Stimulated activated naive B cell treated with anti-CD40 and anti-IgM and Interleukin-4, amounts not matched to agents 10 μg/mL and 1 μg/mL and 100 μg/mL, for 72 hours (primary cell): ENCODE results near the gene SND1.
"Not testable (repeated sequence)": the region's sequence is repeated elsewhere in the genome, so short reads cannot be mapped to it uniquely, and the experiment has no call there.

Experiments
- ATAC-seq, 2 donors: fragments of 150-1000 bp; cut with Tn5 transposase; replicated peaks; 2 replicates each; pipeline ENCODE4 v1.10.0; 2021; ENCODE audit warnings: moderate library complexity in 1 of 2
- DNase-seq: peaks from one replicate; pipeline ENCODE4 v3.0.0; 2021
- H3K27ac Mint-ChIP-seq: one replicate; pipeline ENCODE4 v1.8.0; 2022; ENCODE audit warnings: mild to moderate bottlenecking, mixed read lengths
- H3K27me3 Mint-ChIP-seq, 2 donors: one replicate each; pipeline ENCODE4 v1.8.0; 2022; ENCODE audit warnings: mixed read lengths in 2 of 2
- H3K36me3 Mint-ChIP-seq, 2 donors: one replicate each; pipeline ENCODE4 v1.8.0; 2022; ENCODE audit warnings: mixed read lengths in 2 of 2, mild to moderate bottlenecking in 1 of 2
- H3K4me1 Mint-ChIP-seq, 2 donors: one replicate each; pipeline ENCODE4 v1.8.0; 2022; ENCODE audit warnings: mixed read lengths in 2 of 2, mild to moderate bottlenecking in 1 of 2
- H3K4me3 Mint-ChIP-seq, 2 donors: one replicate each; pipeline ENCODE4 v1.8.0; 2022; ENCODE audit warnings: mild to moderate bottlenecking in 2 of 2, mixed read lengths in 2 of 2, moderate library complexity in 1 of 2
- H3K9me3 Mint-ChIP-seq, 2 donors: one replicate each; pipeline ENCODE4 v1.8.0; 2022; ENCODE audit warnings: mixed read lengths in 2 of 2, mild to moderate bottlenecking in 1 of 2

SND1 gene

DNA sequence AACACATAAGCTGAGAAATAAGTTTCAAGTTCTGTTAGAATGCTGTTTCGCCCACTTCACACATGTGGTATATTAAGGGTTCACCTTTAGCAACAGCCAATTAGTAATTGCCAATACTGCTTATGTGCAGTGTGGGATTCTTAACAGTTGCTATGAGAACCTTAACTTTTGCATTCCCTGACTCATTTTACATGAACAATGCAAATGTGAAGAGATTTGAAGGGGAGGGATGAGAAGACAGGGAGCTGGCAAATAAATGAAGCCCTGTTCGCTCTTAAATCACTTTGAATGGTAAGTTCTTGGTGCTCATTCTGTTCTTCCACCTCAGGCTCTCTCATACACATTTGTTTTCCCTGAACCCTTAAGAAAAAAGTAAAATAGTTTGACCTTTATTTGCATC lies 296.9 kb downstream of the SND1 start:
- Mint-ChIP-seq H3K9me3 (no peaks in the 10 kb centered on the region), H3K36me3 (peaks cover 34 to 67% of the 10 kb centered on the region in 2 donors), H3K27me3 (no peaks in the 10 kb centered on the region), H3K4me1 (peaks cover 5 to 6% of the 10 kb centered on the region in 2 donors), H3K27ac (no peak overlapping the region), H3K4me3 (no peak overlapping the region)
- no peak for DNase-seq
- no peak for ATAC-seq

GRCh38 chr7:127949769-127950222 lies 297.8 kb downstream of the SND1 start:
- Mint-ChIP-seq H3K36me3 (peaks cover 33 to 60% of the 10 kb centered on the region in 2 donors), H3K4me3 (no peak overlapping the region)

DNA sequence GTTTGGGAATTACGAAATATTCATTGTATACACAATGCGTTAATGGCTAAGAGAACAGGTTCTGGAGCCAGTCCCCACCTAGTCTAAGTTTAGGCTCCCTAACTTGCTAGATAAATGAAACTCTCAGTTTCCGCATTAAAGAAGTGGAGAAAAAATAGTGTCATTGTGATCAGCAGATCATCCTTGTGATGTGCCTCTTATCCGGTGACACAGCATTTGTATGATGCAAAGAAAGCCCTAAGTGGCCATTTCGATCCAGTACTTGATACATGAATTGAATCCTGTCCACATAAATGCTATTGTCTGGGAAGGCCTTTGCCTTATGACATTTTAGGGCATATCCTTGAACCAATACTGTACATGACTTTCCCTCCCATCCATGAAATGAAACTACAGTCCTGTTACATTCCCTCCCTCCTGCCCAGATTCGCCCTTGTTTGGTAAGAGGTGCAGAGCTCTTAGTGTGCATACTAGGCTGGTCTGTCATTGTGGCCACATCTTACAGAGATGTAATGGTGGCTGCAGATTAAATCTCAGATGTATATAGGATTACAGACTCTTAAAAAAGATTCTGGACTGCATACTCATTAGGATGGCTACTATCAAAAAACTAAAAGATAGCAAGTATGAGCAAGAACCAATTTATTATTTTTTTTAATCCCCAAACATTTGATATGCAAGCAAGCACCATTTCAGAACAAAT lies 298.4 kb downstream of the SND1 start:
- ATAC-seq = no peak
- H3K36me3 Mint-ChIP-seq = peaks cover 29 to 57% of the 10 kb centered on the region in 2 donors
- no peak for DNase-seq
- H3K4me1 Mint-ChIP-seq = peaks cover 5 to 6% of the 10 kb centered on the region in 2 donors
- H3K9me3 Mint-ChIP-seq = no peaks in the 10 kb centered on the region
- no peak overlapping the region for H3K27ac Mint-ChIP-seq
- no peak overlapping the region for H3K4me3 Mint-ChIP-seq
- H3K27me3 Mint-ChIP-seq = no peaks in the 10 kb centered on the region

More at GRCh38 chr7:127949769-127950222, 297.8 kb downstream of the SND1 start:
- Mint-ChIP-seq H3K9me3 (no peaks in the 10 kb centered on the region), H3K27me3 (no peaks in the 10 kb centered on the region), H3K27ac (no peak overlapping the region), H3K4me1 (peaks cover 5 to 6% of the 10 kb centered on the region in 2 donors)
- ATAC-seq = no peak
- no peak for DNase-seq

GRCh38 chr7:127953423-127954356 lies 301.7 kb downstream of the SND1 start:
- Mint-ChIP-seq H3K36me3 (peaks cover 19 to 50% of the 10 kb centered on the region in 2 donors), H3K4me3 (no peak overlapping the region), H3K9me3 (no peaks in the 10 kb centered on the region), H3K27ac (no peak overlapping the region), H3K4me1 (peaks cover 4 to 11% of the 10 kb centered on the region in 2 donors), H3K27me3 (no peaks in the 10 kb centered on the region)
- DNase-seq (no peak), ATAC-seq (no peak)

DNA sequence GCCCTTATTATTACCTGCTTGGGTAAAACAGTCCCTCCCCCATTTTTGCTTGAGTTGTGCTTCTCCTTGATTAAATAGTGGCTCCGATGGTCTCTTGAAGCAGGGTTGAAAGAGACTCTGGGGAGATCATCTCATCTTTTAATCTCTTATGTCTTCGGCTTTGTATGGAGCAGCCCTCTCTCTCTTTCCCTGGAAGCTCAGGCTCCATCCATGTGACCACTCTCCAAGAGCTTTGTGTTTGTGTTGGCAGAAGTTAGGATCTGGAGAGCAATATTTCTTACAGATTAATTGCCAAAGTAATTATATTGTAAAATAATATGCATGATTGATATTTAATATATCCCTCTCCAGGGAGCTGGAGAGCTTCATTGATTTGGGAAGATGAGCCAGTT lies 302.4 kb downstream of the SND1 start:
- Mint-ChIP-seq H3K4me3 (no peak overlapping the region), H3K9me3 (peaks cover 0 to under 1% of the 10 kb centered on the region in 2 donors), H3K36me3 (peaks cover 15 to 47% of the 10 kb centered on the region in 2 donors), H3K27me3 (no peaks in the 10 kb centered on the region), H3K27ac (no peak overlapping the region), H3K4me1 (peaks cover 7 to 17% of the 10 kb centered on the region in 2 donors)
- ATAC-seq (no peak), DNase-seq (no peak)

- Mint-ChIP-seq H3K4me1 (peaks cover 14 to 25% of the 10 kb centered on the region in 2 donors), H3K4me3 (no peak overlapping the region), H3K9me3 (peaks cover 0 to 2% of the 10 kb centered on the region in 2 donors), H3K27ac (no peak overlapping the region), H3K36me3 (peaks cover 16 to 48% of the 10 kb centered on the region in 2 donors), H3K27me3 (no peaks in the 10 kb centered on the region)
- no peak for DNase-seq
- no peak for ATAC-seq
Observed at GRCh38 chr7:127955051-127955531, 303.1 kb downstream of the SND1 start.

- Mint-ChIP-seq H3K27ac (no peak overlapping the region), H3K4me1 (peaks cover 18 to 30% of the 10 kb centered on the region in 2 donors), H3K4me3 (no peak overlapping the region), H3K9me3 (peaks cover 0 to 2% of the 10 kb centered on the region in 2 donors), H3K27me3 (no peaks in the 10 kb centered on the region), H3K36me3 (peaks cover 35 to 56% of the 10 kb centered on the region in 2 donors)
- no peak for ATAC-seq
- DNase-seq = no peak
Observed at GRCh38 chr7:127957886-127958285, 305.9 kb downstream of the SND1 start.

- Mint-ChIP-seq H3K27me3 (no peaks in the 10 kb centered on the region), H3K4me1 (peaks cover 14 to 26% of the 10 kb centered on the region in 2 donors), H3K9me3 (peaks cover 0 to 2% of the 10 kb centered on the region in 2 donors), H3K27ac (peak overlapping the region; percentile 56), H3K4me3 (no peak overlapping the region), H3K36me3 (peaks cover 33 to 48% of the 10 kb centered on the region in 2 donors)
- peak; percentile 87 to 95 for ATAC-seq
- DNase-seq = no peak
Observed at GRCh38 chr7:127959770-127960169, 307.8 kb downstream of the SND1 start.

- peaks cover 0 to 2% of the 10 kb centered on the region in 2 donors for H3K9me3 Mint-ChIP-seq
- H3K27ac Mint-ChIP-seq = no peak overlapping the region
- H3K4me1 Mint-ChIP-seq = peaks cover 14 to 26% of the 10 kb centered on the region in 2 donors
- H3K4me3 Mint-ChIP-seq = no peak overlapping the region
- DNase-seq (no peak), ATAC-seq (no peak)
- no peaks in the 10 kb centered on the region for H3K27me3 Mint-ChIP-seq
- peaks cover 34 to 45% of the 10 kb centered on the region in 2 donors for H3K36me3 Mint-ChIP-seq
Observed at GRCh38 chr7:127961786-127962453, 309.9 kb downstream of the SND1 start.

- H3K4me3 Mint-ChIP-seq = no peak overlapping the region
- ATAC-seq (no peak), DNase-seq (no peak)
- H3K36me3 Mint-ChIP-seq = peaks cover 35 to 51% of the 10 kb centered on the region in 2 donors
- H3K27me3 Mint-ChIP-seq = no peaks in the 10 kb centered on the region
- peaks cover 14 to 26% of the 10 kb centered on the region in 2 donors for H3K4me1 Mint-ChIP-seq
- H3K9me3 Mint-ChIP-seq = peaks cover 0 to 2% of the 10 kb centered on the region in 2 donors
- H3K27ac Mint-ChIP-seq = peak overlapping the region; percentile 9
Observed at GRCh38 chr7:127962589-127963361, 310.8 kb downstream of the SND1 start.

DNA sequence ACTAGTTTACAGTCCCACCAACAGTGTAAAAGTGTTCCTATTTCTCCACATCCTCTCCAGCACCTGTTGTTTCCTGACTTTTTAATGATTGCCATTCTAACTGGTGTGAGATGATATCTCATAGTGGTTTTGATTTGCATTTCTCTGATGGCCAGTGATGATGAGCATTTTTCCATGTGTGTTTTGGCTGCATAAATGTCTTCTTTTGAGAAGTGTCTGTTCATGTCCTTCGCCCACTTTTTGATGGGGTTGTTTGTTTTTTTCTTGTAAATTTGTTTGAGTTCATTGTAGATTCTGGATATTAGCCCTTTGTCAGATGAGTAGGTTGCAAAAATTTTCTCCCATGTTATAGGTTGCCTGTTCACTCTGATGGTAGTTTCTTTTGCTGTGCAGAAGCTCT lies 311.9 kb downstream of the SND1 start:
- DNase-seq, ATAC-seq, H3K9me3 Mint-ChIP-seq, H3K27ac Mint-ChIP-seq, H3K4me3 Mint-ChIP-seq, H3K27me3 Mint-ChIP-seq: not testable (repeated sequence)
- peaks cover 35 to 49% of the 10 kb centered on the region in 2 donors for H3K36me3 Mint-ChIP-seq
- H3K4me1 Mint-ChIP-seq = peaks cover 16 to 18% of the 10 kb centered on the region in 2 donors

- H3K27me3 Mint-ChIP-seq = no peaks in the 10 kb centered on the region
- H3K4me3 Mint-ChIP-seq = no peak overlapping the region
- DNase-seq = no peak
- H3K36me3 Mint-ChIP-seq = peaks cover 11 to 38% of the 10 kb centered on the region in 2 donors
- no peak for ATAC-seq
- H3K4me1 Mint-ChIP-seq = peaks cover 0 to 2% of the 10 kb centered on the region in 2 donors
- H3K27ac Mint-ChIP-seq = no peak overlapping the region
- H3K9me3 Mint-ChIP-seq = no peaks in the 10 kb centered on the region
Observed at GRCh38 chr7:127967281-127967680, 315.3 kb downstream of the SND1 start.

GRCh38 chr7:127968547-127968946 lies 316.6 kb downstream of the SND1 start:
- Mint-ChIP-seq H3K4me1 (peaks cover 0 to 4% of the 10 kb centered on the region in 2 donors), H3K36me3 (peaks cover 8 to 39% of the 10 kb centered on the region in 2 donors), H3K27me3 (no peaks in the 10 kb centered on the region), H3K27ac (no peak overlapping the region), H3K4me3 (no peak overlapping the region), H3K9me3 (no peaks in the 10 kb centered on the region)
- DNase-seq (no peak), ATAC-seq (no peak)
